DND-41 (cell line): ENCODE data around the gene TRAP1.

ENCODE experiments used
- ATAC-seq: fragments of 200-7000 bp; cut with Tn5 transposase; 3 replicates; pipeline ENCODE4 v1.9.1; 2021; ENCODE audit warnings: low read depth; ENCODE audit not compliant: insufficient read depth
- DNase-seq: peaks from one replicate; pipeline ENCODE4 v3.0.0-alpha.2; 2020
- H2AFZ ChIP-seq: 2 replicates; pipeline ENCODE4 v1.6.0; 2012; ENCODE audit warnings: low read depth, low read length
- H3K27ac ChIP-seq: 2 replicates; pipeline ENCODE4 v1.5.1; 2012; ENCODE audit warnings: low read length, inconsistent platforms
- H3K27me3 ChIP-seq: fragments of 200-600 bp; sonication (generic); 2 replicates; pipeline ENCODE4 v1.6.0; 2012; ENCODE audit warnings: low read length, mild to moderate bottlenecking, inconsistent platforms; ENCODE audit not compliant: insufficient read depth, poor library complexity
- H3K36me3 ChIP-seq: 2 replicates; pipeline ENCODE4 v1.5.1; 2012; ENCODE audit warnings: low read length, inconsistent platforms; ENCODE audit not compliant: insufficient read depth
- H3K4me1 ChIP-seq: 2 replicates; pipeline ENCODE4 v1.5.1; 2012; ENCODE audit warnings: mild to moderate bottlenecking, low read length; ENCODE audit not compliant: insufficient read depth
- H3K4me2 ChIP-seq: 2 replicates; pipeline ENCODE4 v1.6.0; 2012; ENCODE audit warnings: mild to moderate bottlenecking, moderate library complexity, low read length, inconsistent platforms; ENCODE audit not compliant: insufficient read depth
- H3K4me3 ChIP-seq, 2 experiments: fragments of 200-600 bp in 1 of 2; shearing (Covaris generic) in 1 of 2; 2 replicates each; pipeline ENCODE4 v1.5.1; 2012 to 2016; ENCODE audit warnings: inconsistent platforms in 2 of 2, low read length in 2 of 2, mild to moderate bottlenecking in 2 of 2, low read depth in 1 of 2, moderate library complexity in 1 of 2
- H3K79me2 ChIP-seq: 2 replicates; pipeline ENCODE4 v1.6.0; 2012; ENCODE audit warnings: low read length, inconsistent platforms; ENCODE audit not compliant: insufficient read depth
- H3K9ac ChIP-seq: 2 replicates; pipeline ENCODE4 v1.6.0; 2012; ENCODE audit warnings: low read depth, mild to moderate bottlenecking, inconsistent platforms, low read length, moderate library complexity
- H3K9me3 ChIP-seq: 2 replicates; pipeline ENCODE4 v1.5.1; 2012; ENCODE audit warnings: low read length, moderate library complexity, mild to moderate bottlenecking, inconsistent platforms; ENCODE audit not compliant: insufficient read depth, severe bottlenecking
- H4K20me1 ChIP-seq: 2 replicates; pipeline ENCODE4 v1.6.0; 2012; ENCODE audit warnings: low read length; ENCODE audit not compliant: insufficient read depth
- EZH2 ChIP-seq: IDR thresholded peaks from 3 replicates; pipeline ENCODE4 v1.6.1; 2012; ENCODE audit warnings: borderline replicate concordance, low read depth, mild to moderate bottlenecking, moderate library complexity, low read length, inconsistent platforms; ENCODE audit not compliant: severe bottlenecking
- TF ChIP-seq, protein P1 (sequence below): IDR thresholded peaks from 2 replicates; pipeline ENCODE4 v1.5.1; 2012; ENCODE audit warnings: borderline replicate concordance, low read length, moderate library complexity, mild to moderate bottlenecking; ENCODE audit not compliant: poor library complexity, severe bottlenecking; ENCODE audit errors: extremely low read depth

TRAP1 gene

DNA sequence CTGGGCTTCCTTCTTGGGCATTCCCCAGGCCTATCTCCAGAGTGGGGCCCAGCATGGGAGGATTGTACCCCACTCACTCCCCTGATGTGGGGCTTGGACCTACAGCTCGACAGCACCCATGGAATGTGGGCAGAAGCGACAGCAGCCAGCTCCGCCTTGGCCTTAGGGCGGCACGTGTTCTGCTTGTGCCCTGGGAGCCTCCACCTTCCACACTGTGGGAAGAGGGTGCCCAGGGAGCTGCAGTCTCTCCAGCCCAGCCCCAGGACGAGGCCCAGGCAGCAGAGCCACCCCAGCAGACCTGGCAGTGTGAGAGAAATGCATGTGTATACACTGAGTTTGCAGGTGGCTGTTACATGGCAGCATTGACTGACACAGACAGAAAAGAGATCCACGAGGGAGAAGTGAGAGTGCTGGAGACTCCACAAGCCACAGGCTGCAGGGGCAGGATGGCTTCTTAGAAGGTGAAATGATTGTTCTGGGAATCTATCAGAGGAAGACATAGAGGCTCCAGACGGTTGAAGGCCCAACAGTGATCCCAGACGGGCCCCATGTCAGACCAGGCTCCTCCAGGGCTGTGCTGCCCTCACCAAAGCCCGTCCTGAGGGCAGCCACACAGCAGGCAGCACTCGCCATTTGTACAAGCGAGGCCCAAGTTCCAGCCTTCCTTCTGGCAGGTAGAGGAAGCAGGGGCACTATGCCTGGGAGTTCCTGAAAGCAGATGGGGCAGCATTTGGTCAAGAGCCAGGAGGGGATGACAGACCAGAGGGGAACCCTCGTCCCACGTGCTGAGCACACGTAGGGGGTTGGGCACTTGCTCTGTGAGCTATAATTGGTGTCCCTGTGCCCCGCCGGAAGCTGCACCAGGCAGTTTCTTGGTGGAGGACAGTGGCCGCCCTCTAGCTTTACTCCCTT lies 65.6 kb downstream of the TRAP1 start:
- no peak for ATAC-seq
- DNase-seq, result no peak
- Histone ChIP-seq H3K79me2 (no peaks in the 10 kb centered on the region), H4K20me1 (no peaks in the 10 kb centered on the region), H3K27ac (no peak overlapping the region), H3K27me3 (no peaks in the 10 kb centered on the region), H3K9me3 (no peaks in the 10 kb centered on the region), H3K4me3 (no peak overlapping the region), H3K9ac (no peak overlapping the region), H3K36me3 (peaks cover 34% of the 10 kb centered on the region), H2AFZ (no peak overlapping the region), H3K4me1 (no peaks in the 10 kb centered on the region), H3K4me2 (no peak overlapping the region)
- TF ChIP-seq EZH2, result no peak
- TF ChIP-seq, protein P1, sequence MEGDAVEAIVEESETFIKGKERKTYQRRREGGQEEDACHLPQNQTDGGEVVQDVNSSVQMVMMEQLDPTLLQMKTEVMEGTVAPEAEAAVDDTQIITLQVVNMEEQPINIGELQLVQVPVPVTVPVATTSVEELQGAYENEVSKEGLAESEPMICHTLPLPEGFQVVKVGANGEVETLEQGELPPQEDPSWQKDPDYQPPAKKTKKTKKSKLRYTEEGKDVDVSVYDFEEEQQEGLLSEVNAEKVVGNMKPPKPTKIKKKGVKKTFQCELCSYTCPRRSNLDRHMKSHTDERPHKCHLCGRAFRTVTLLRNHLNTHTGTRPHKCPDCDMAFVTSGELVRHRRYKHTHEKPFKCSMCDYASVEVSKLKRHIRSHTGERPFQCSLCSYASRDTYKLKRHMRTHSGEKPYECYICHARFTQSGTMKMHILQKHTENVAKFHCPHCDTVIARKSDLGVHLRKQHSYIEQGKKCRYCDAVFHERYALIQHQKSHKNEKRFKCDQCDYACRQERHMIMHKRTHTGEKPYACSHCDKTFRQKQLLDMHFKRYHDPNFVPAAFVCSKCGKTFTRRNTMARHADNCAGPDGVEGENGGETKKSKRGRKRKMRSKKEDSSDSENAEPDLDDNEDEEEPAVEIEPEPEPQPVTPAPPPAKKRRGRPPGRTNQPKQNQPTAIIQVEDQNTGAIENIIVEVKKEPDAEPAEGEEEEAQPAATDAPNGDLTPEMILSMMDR, result no peak

DNA sequence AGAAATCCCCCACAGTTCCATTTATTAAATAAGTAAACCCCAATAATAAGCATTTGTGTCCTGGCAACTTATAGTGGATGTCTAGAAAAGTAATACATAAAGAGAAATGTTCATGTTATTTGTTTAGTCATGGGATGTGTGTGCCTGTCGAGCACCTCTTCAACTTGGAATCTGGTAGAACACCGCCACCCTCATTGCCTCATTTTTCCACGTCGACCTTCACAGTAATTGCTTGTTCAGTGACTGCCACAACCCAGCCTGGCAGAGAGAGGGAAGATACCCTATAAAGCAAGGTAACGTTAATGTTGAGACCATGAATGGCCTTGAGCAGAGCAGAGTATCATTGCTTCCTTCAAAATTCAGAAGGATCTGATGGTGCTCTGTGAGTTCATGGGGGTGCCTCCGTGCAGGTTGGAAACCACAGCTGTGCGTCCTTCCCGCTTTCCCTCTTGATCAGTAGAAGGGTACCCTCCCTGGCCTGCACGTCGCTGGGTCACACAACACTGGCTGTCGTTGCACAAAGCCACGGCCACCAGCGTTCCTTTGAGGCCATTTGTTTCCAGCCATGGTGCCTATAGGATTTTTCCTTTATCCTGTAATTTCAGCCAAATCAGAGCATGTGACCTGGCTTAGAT lies 66.6 kb downstream of the TRAP1 start:
- Histone ChIP-seq H3K4me3 (no peak overlapping the region), H3K4me2 (no peak overlapping the region), H3K27ac (no peak overlapping the region), H3K79me2 (no peaks in the 10 kb centered on the region), H3K36me3 (peaks cover 25% of the 10 kb centered on the region), H3K9ac (no peak overlapping the region), H4K20me1 (no peaks in the 10 kb centered on the region), H2AFZ (no peak overlapping the region), H3K4me1 (no peaks in the 10 kb centered on the region), H3K27me3 (no peaks in the 10 kb centered on the region), H3K9me3 (no peaks in the 10 kb centered on the region)
- TF ChIP-seq, protein P1, result no peak
- no peak for TF ChIP-seq EZH2
- ATAC-seq (no peak), DNase-seq (no peak)

DNA sequence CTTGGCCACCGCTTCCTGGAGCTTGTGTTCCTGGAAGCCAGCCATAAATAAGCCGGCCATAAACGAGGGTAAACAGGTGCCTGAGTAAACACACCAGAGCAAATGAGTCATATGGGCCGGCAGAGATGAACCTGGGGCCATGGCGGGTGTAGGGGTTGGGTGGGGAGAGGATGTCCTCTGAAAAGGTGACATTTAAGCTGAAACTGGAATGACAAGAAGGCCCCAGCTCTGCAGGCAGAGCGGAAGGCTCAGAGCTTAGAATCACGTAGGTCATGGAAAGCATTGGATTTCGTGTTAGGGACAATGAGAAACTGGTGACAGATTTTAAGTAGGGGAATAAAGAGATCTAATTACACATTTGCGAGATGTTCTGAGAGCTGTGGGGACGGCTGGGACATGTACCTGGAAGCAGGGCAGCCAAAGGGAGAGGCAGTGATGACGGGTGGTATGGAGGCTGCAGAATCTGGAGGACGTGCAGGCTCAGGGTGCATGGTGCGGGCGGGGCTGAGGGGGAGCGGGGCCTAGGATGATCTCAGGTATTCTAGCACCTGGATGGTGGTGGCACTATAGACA lies 70.9 kb downstream of the TRAP1 start:
- peaks cover 22% of the 10 kb centered on the region for H3K36me3 ChIP-seq
- TF ChIP-seq, protein P1, result no peak
- no peak for TF ChIP-seq EZH2
- ATAC-seq (no peak), DNase-seq (no peak)
- H3K4me3 ChIP-seq, result no peak overlapping the region
- no peaks in the 10 kb centered on the region for H3K9me3 ChIP-seq
- H2AFZ ChIP-seq, result no peak overlapping the region
- no peaks in the 10 kb centered on the region for H3K27me3 ChIP-seq
- H3K9ac ChIP-seq, result no peak overlapping the region
- no peak overlapping the region for H3K27ac ChIP-seq
- H3K79me2 ChIP-seq, result no peaks in the 10 kb centered on the region
- no peaks in the 10 kb centered on the region; the same call in 1 of the 2 replicates for H4K20me1 ChIP-seq
- H3K4me2 ChIP-seq, result no peak overlapping the region
- no peaks in the 10 kb centered on the region for H3K4me1 ChIP-seq
